HCT116 (cell line): ENCODE results near the gene BMAL1. TPM values are rescaled to one million over a fixed set of nuclear protein-coding genes. Genes with fewer than 3 reads are reported as not detected.

Experiments
- ATAC-seq: fragments of 200-7000 bp; cut with Tn5 transposase; 2 replicates; pipeline ENCODE4 v1.9.1; 2020; ENCODE audit warnings: mild to moderate bottlenecking, moderate library complexity
- BruUV-seq: library from RNA; stranded (reverse); fragments of 400-500 nt; replicated peaks from 2 replicates; lab custom pipeline; 2021; lab: Mats Ljungman, UMichigan
- CTCF ChIA-PET: fragments of 300-600 bp; sonication (Branson Sonifier 250); formaldehyde crosslinking; loops from one replicate; lab custom pipeline; 2021; ENCODE audit warnings: antibody characterized with exemption; lab: Charles Lee
- POLR2A ChIA-PET: fragments of 300-600, 350-600 bp; sonication (Branson Sonifier 250); formaldehyde crosslinking; loops from one replicate; lab custom pipeline; 2021; ENCODE audit warnings: antibody characterized with exemption; lab: Charles Lee
- RAD21 ChIA-PET, 2 experiments: fragments of 300-600 bp; sonication (Branson Sonifier 250); formaldehyde crosslinking; loops; one replicate each; lab custom pipeline; 2023; ENCODE audit warnings: low total read pairs in 2 of 2; ENCODE audit not compliant: uncharacterized antibody in 2 of 2, unreplicated experiment in 2 of 2, low non-redundant PET in 1 of 2; lab: Charles Lee
- DNase-seq: peaks from one replicate; pipeline ENCODE4 v3.0.0-alpha.2; 2010; ENCODE audit warnings: low read depth, low spot score
- H2AFZ ChIP-seq: fragments of 200-600 bp; shearing (Covaris generic), sonication (generic); 2 replicates; pipeline ENCODE4 v1.6.1; 2017; ENCODE audit warnings: low read depth, mixed run types, mixed read lengths, antibody characterized with exemption, low read length; ENCODE audit not compliant: poor library complexity, severe bottlenecking
- H3K27ac ChIP-seq: 2 replicates; pipeline ENCODE4 v1.5.1; 2012; ENCODE audit warnings: low read depth, low read length
- H3K27me3 ChIP-seq: fragments of 200-600 bp; sonication (generic); 2 replicates; pipeline ENCODE4 v1.6.1; 2016; ENCODE audit warnings: mixed run types, low read length, mixed read lengths; ENCODE audit not compliant: insufficient read depth
- H3K36me3 ChIP-seq, 2 experiments: fragments of 200-500 bp in 1 of 2; fragments of 200-600 bp in 1 of 2; sonication (Bioruptor generic) in 1 of 2; sonication (generic) in 1 of 2; 2 replicates each; pipeline versions ENCODE4 v1.5.1 to v1.6.1; 2014 to 2016; ENCODE audit warnings: low read length in 2 of 2, inconsistent platforms in 1 of 2, mixed read lengths in 1 of 2, mixed run types in 1 of 2; ENCODE audit not compliant: insufficient read depth in 2 of 2, control insufficient read depth in 1 of 2
- H3K4me1 ChIP-seq, 2 experiments: fragments of 200-600 bp in 1 of 2; sonication (generic) in 1 of 2; 2 replicates each; pipeline versions ENCODE4 v1.5.1 to v1.6.1; 2012 to 2017; ENCODE audit warnings: low read length in 2 of 2, inconsistent platforms in 1 of 2, mild to moderate bottlenecking in 1 of 2, mixed read lengths in 1 of 2, mixed run types in 1 of 2, moderate library complexity in 1 of 2; ENCODE audit not compliant: insufficient read depth in 2 of 2, control insufficient read depth in 1 of 2
- H3K4me2 ChIP-seq: fragments of 200-600 bp; sonication (generic); 2 replicates; pipeline ENCODE4 v1.6.1; 2017; ENCODE audit warnings: mixed run types, low read length, mixed read lengths
- H3K4me3 ChIP-seq, 2 experiments: fragments of 200-600 bp in 1 of 2; sonication (generic) in 1 of 2; replicated peaks in 1 of 2; 2 replicates each; pipeline ENCODE4 v1.5.1; 2011 to 2016; ENCODE audit warnings: low read length in 2 of 2, control low read depth in 1 of 2, low read depth in 1 of 2, mild to moderate bottlenecking in 1 of 2, mixed read lengths in 1 of 2, mixed run types in 1 of 2
- H3K79me2 ChIP-seq: fragments of 200-600 bp; sonication (generic); 2 replicates; pipeline ENCODE4 v1.6.1; 2017; ENCODE audit warnings: mild to moderate bottlenecking, mixed run types, low read length, moderate library complexity, mixed read lengths; ENCODE audit not compliant: insufficient read depth
- H3K9ac ChIP-seq: fragments of 200-600 bp; sonication (generic); 2 replicates; pipeline ENCODE4 v1.6.1; 2016; ENCODE audit warnings: low read length, mixed read lengths
- H3K9me2 ChIP-seq: fragments of 200-600 bp; sonication (generic), shearing (Covaris generic); 2 replicates; pipeline ENCODE4 v1.6.1; 2017; ENCODE audit warnings: mixed run types, mild to moderate bottlenecking, moderate library complexity; ENCODE audit not compliant: insufficient read depth
- H3K9me3 ChIP-seq, 2 experiments: fragments of 200-500 bp in 1 of 2; fragments of 200-600 bp in 1 of 2; sonication (Bioruptor generic) in 1 of 2; sonication (generic) in 1 of 2; 2 replicates each; pipeline ENCODE4 v1.6.1; 2014 to 2017; ENCODE audit warnings: low read length in 2 of 2, mixed read lengths in 2 of 2, inconsistent platforms in 1 of 2, low read depth in 1 of 2, mild to moderate bottlenecking in 1 of 2, mixed run types in 1 of 2, moderate library complexity in 1 of 2; ENCODE audit not compliant: control insufficient read depth in 1 of 2, insufficient read depth in 1 of 2
- H4K20me1 ChIP-seq: fragments of 200-600 bp; sonication (generic), shearing (Covaris generic); 2 replicates; pipeline ENCODE4 v1.6.1; 2017; ENCODE audit warnings: mixed run types, mild to moderate bottlenecking, moderate library complexity; ENCODE audit not compliant: insufficient read depth
- CBX3 ChIP-seq: IDR thresholded peaks from 2 replicates; pipeline ENCODE4 v1.6.1; 2012; ENCODE audit warnings: low read depth
- CEBPB ChIP-seq: IDR thresholded peaks from 2 replicates; pipeline ENCODE4 v1.6.1; 2012; ENCODE audit warnings: low read depth
- EGR1 ChIP-seq: IDR thresholded peaks from 2 replicates; pipeline ENCODE4 v1.6.1; 2012; ENCODE audit warnings: low read depth
- ELF1 ChIP-seq: IDR thresholded peaks from 2 replicates; pipeline ENCODE4 v1.6.1; 2012; ENCODE audit warnings: low read depth, borderline replicate concordance
- EZH2 ChIP-seq: fragments of 200-600 bp; sonication (generic); IDR thresholded peaks from 2 replicates; pipeline ENCODE4 v1.6.1; 2017; ENCODE audit warnings: antibody characterized with exemption, mixed run types
- FOSL1 ChIP-seq: IDR thresholded peaks from 2 replicates; pipeline ENCODE4 v1.6.1; 2012; ENCODE audit warnings: low read depth
- JUND ChIP-seq: IDR thresholded peaks from 2 replicates; pipeline ENCODE4 v1.6.1; 2012
- POLR2A ChIP-seq: IDR thresholded peaks from 2 replicates; pipeline ENCODE4 v1.7.0; 2011; ENCODE audit warnings: borderline replicate concordance; ENCODE audit not compliant: insufficient read depth, insufficient read length; ENCODE audit errors: extremely low read depth
- POLR2AphosphoS5 ChIP-seq: IDR thresholded peaks from 2 replicates; pipeline ENCODE4 v1.6.1; 2011; ENCODE audit warnings: mild to moderate bottlenecking, low read depth, low read length, moderate library complexity
- RAD21 ChIP-seq: IDR thresholded peaks from 2 replicates; pipeline ENCODE4 v1.6.1; 2012; ENCODE audit warnings: low read depth, mild to moderate bottlenecking
- SIN3A ChIP-seq: IDR thresholded peaks from 2 replicates; pipeline ENCODE4 v1.6.1; 2012; ENCODE audit warnings: low read depth
- SP1 ChIP-seq: IDR thresholded peaks from 2 replicates; pipeline ENCODE4 v1.6.1; 2012; ENCODE audit warnings: low read depth
- SRF ChIP-seq: IDR thresholded peaks from 2 replicates; pipeline ENCODE4 v1.6.1; 2012; ENCODE audit warnings: low read depth
- ZFX ChIP-seq: fragments of 450-650 bp; IDR thresholded peaks from 2 replicates; pipeline ENCODE4 v1.6.1; 2017
- ZNF274 ChIP-seq: fragments of 200-500 bp; sonication (Bioruptor generic); IDR thresholded peaks from 2 replicates; pipeline ENCODE4 v1.6.1; 2014; ENCODE audit warnings: mild to moderate bottlenecking, low read depth, low read length, inconsistent platforms
- intact Hi-C: fragments of 100-400 bp; cut with micrococcal nuclease; formaldehyde crosslinking; loops from 2 replicates; pipeline ENCODE4 v1.10.0; 2022
- total RNA-seq: library from RNA; stranded (reverse); gene quantifications from one replicate; pipeline ENCODE4 v1.2.1, GENCODE V29; 2021; ENCODE audit not compliant: unreplicated experiment
- TF ChIP-seq, protein P1 (sequence below): IDR thresholded peaks from 2 replicates; pipeline ENCODE4 v1.6.1; 2012; ENCODE audit warnings: low read depth
- TF ChIP-seq, protein P2 (sequence below), 3 experiments: fragments of 200-600 bp in 1 of 3; sonication (generic) in 1 of 3; IDR thresholded peaks in 2 of 3; conservative IDR thresholded peaks in 1 of 3; 2 replicates each; pipeline ENCODE4 v1.5.1; 2012 to 2017; ENCODE audit warnings: low read depth in 2 of 3, low read length in 2 of 3, antibody characterized with exemption in 1 of 3, borderline replicate concordance in 1 of 3, control low read depth in 1 of 3, mild to moderate bottlenecking in 1 of 3, mixed read lengths in 1 of 3, mixed run types in 1 of 3, moderate library complexity in 1 of 3; ENCODE audit not compliant: insufficient read depth in 1 of 3

The BMAL1 gene
- total RNA-seq, 1 experiment from 2014 or later = 17.6 TPM

DNA sequence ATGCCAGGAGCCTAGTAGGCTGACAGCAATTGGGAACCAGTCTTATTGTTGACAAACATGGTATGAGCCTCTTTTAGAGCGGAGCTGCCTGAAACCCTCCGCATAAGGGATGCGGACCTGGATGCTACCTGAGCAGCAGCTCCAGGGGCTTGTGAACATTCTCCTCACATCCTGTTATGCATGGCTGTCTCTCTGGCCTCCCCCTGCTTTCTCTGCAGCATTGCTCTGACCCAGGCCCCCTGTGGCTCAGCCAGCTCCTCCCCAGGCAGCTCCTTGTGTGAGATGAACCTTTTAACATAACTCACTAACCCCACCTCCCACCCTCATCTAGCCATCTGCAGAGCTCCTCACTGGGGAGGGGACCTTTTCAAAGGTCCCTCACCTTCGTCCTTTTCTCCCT is 6.0 kb downstream of the BMAL1 start:
- CTCF ChIA-PET = no interaction called here

DNA sequence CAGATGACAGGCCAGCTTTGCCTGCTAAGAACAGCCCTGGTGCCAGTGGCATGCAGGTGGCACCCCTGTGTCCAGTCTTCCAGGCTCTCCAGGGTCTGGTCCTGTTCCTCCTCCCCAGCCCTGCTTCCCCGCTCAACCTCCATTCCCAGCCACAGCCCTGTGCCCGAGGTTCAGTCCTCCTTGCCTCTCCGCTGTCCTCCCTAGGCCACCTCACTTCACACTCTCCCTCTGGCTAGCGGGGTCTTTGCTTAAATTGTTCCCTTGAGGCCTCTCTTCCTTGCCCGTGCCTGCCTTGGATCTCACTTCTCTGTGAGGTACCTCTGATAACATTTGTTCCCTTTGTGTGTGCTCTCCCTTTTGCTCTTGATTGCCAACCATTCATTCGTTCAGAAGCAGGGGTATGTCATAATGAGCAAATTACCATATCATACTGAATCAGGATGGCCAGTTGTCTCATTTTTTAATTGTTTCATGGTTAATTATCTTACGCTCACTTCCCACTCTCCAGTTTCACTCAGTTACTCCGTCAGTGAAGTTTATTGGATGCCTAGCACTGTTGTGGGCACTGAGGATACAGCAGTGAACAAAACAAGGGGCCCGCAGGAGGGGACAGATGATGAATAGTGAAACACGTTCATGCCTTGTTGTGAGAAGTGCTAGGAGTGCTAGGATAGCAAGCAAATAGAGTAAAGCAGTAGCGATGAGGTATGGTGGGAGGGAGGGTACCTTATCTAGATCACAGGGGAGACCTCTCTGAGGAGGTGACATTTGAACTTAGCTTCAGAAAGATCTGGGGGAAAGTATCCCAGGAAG is 7.4 kb downstream of the BMAL1 start:
- no peak for DNase-seq
- Histone ChIP-seq H3K79me2 (peaks cover 4% of the 10 kb centered on the region; the same call in 1 of the 2 replicates), H3K4me1 (peaks cover 14 to 15% of the 10 kb centered on the region in 2 experiments), H4K20me1 (no peaks in the 10 kb centered on the region), H3K4me3 (no peak overlapping the region), H3K9ac (no peak overlapping the region), H3K27ac (no peak overlapping the region), H2AFZ (no peak overlapping the region), H3K27me3 (no peaks in the 10 kb centered on the region), H3K36me3 (no peaks in the 10 kb centered on the region), H3K9me3 (no peaks in the 10 kb centered on the region), H3K9me2 (no peaks in the 10 kb centered on the region), H3K4me2 (no peak overlapping the region)
- ChIA-PET CTCF (no interaction called here), RAD21 (no interaction called here), POLR2A (no interaction called here)
- intact Hi-C loops = no loop called here
- no TSS peak for BruUV-seq
- ATAC-seq = no peak
- TF ChIP-seq EGR1 (no peak), SRF (no peak), RAD21 (no peak), POLR2A (no peak), ZNF274 (no peak), FOSL1 (no peak), EZH2 (no peak), ZFX (no peak)
- TF ChIP-seq, protein P1, sequence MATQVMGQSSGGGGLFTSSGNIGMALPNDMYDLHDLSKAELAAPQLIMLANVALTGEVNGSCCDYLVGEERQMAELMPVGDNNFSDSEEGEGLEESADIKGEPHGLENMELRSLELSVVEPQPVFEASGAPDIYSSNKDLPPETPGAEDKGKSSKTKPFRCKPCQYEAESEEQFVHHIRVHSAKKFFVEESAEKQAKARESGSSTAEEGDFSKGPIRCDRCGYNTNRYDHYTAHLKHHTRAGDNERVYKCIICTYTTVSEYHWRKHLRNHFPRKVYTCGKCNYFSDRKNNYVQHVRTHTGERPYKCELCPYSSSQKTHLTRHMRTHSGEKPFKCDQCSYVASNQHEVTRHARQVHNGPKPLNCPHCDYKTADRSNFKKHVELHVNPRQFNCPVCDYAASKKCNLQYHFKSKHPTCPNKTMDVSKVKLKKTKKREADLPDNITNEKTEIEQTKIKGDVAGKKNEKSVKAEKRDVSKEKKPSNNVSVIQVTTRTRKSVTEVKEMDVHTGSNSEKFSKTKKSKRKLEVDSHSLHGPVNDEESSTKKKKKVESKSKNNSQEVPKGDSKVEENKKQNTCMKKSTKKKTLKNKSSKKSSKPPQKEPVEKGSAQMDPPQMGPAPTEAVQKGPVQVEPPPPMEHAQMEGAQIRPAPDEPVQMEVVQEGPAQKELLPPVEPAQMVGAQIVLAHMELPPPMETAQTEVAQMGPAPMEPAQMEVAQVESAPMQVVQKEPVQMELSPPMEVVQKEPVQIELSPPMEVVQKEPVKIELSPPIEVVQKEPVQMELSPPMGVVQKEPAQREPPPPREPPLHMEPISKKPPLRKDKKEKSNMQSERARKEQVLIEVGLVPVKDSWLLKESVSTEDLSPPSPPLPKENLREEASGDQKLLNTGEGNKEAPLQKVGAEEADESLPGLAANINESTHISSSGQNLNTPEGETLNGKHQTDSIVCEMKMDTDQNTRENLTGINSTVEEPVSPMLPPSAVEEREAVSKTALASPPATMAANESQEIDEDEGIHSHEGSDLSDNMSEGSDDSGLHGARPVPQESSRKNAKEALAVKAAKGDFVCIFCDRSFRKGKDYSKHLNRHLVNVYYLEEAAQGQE = no peak
- TF ChIP-seq, protein P2, sequence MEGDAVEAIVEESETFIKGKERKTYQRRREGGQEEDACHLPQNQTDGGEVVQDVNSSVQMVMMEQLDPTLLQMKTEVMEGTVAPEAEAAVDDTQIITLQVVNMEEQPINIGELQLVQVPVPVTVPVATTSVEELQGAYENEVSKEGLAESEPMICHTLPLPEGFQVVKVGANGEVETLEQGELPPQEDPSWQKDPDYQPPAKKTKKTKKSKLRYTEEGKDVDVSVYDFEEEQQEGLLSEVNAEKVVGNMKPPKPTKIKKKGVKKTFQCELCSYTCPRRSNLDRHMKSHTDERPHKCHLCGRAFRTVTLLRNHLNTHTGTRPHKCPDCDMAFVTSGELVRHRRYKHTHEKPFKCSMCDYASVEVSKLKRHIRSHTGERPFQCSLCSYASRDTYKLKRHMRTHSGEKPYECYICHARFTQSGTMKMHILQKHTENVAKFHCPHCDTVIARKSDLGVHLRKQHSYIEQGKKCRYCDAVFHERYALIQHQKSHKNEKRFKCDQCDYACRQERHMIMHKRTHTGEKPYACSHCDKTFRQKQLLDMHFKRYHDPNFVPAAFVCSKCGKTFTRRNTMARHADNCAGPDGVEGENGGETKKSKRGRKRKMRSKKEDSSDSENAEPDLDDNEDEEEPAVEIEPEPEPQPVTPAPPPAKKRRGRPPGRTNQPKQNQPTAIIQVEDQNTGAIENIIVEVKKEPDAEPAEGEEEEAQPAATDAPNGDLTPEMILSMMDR (IDR thresholded peaks at IDR 0.05 in 2 of 3, conservative IDR thresholded peaks at IDR 0.05 in 1 of 3; ENCODE audit: borderline replicate concordance in 1 of 3, insufficient read depth in 1 of 3, low read depth in 2 of 3, low read length in 2 of 3) = no peak

More for the DNA sequence above, 6.0 kb downstream of the BMAL1 start:
- no peaks in the 10 kb centered on the region for H3K9me2 ChIP-seq
- no peak for DNase-seq
- TF ChIP-seq ELF1 (no peak), JUND (no peak), POLR2AphosphoS5 (no peak), CBX3 (no peak), EGR1 (no peak), SP1 (no peak), SIN3A (no peak), ZNF274 (no peak), EZH2 (no peak), CEBPB (no peak)
- TF ChIP-seq, all 23 proteins: peak for 0
- no peaks in the 10 kb centered on the region; the same call in 1 of the 2 replicates for H3K27me3 ChIP-seq
- H3K4me1 ChIP-seq = peaks cover 17 to 20% of the 10 kb centered on the region in 2 experiments
- no peaks in the 10 kb centered on the region for H4K20me1 ChIP-seq
- H3K9ac ChIP-seq = no peak overlapping the region
- no peaks in the 10 kb centered on the region for H3K36me3 ChIP-seq
- H3K4me3 ChIP-seq = no peak overlapping the region
- H3K79me2 ChIP-seq = peaks cover 4% of the 10 kb centered on the region; the same call in 1 of the 2 replicates
- intact Hi-C loops = no loop called here
- H2AFZ ChIP-seq = no peak overlapping the region
- no peaks in the 10 kb centered on the region for H3K9me3 ChIP-seq
- RAD21 ChIA-PET = no interaction called here
- ATAC-seq = no peak
- BruUV-seq = no TSS peak
- H3K27ac ChIP-seq = no peak overlapping the region
- POLR2A ChIA-PET = no interaction called here
- no peak overlapping the region for H3K4me2 ChIP-seq
